Skin epidermis (tissue), 12 donors: ENCODE results near the gene OTOGL.
A peak's percentile ranks its signal among the peaks of the same experiment; 100 is the strongest.
"Not testable (repeated sequence)": the region's sequence is repeated elsewhere in the genome, so short reads cannot be mapped to it uniquely, and the experiment has no call there.

ENCODE experiments used
- H3K27ac ChIP-seq, 21 experiments: fragments of 200-600 bp; sonication (generic) in 11 of 21; one replicate each; pipeline ENCODE4 v1.5.0; 2020; ENCODE audit warnings: mild to moderate bottlenecking in 3 of 21, inconsistent platforms in 2 of 21, moderate library complexity in 2 of 21
- H3K4me3 ChIP-seq, 7 experiments: fragments of 200-600 bp; sonication (generic) in 2 of 7; one replicate each; pipeline ENCODE4 v1.5.0; 2020; ENCODE audit warnings: inconsistent platforms in 2 of 7, mild to moderate bottlenecking in 2 of 7, moderate library complexity in 1 of 7

Gene OTOGL

GRCh38 chr12:80099259-80099658 lies at the start of gene OTOGL:
OTOGL (plus strand) TSS chr12:80099537; CDS start chr12:80209432, 109,895 bp downstream.
- Histone ChIP-seq H3K4me3 (no peak within 1 kb of the TSS), H3K27ac (peak within 1 kb of the TSS in 3 of 21 experiments; percentile 31 to 43 (median 43))

GRCh38 chr12:80050236-80050635 lies 49.1 kb upstream of the OTOGL start:
- Histone ChIP-seq H3K4me3 (no peak overlapping the region), H3K27ac (no peak overlapping the region)

- no peak overlapping the region for H3K4me3 ChIP-seq
- H3K27ac ChIP-seq, result peak overlapping the region in 3 of 21 experiments; percentile 8 to 22 (median 11)
Observed at GRCh38 chr12:80053051-80053790, 46.1 kb upstream of the OTOGL start.

- no peak overlapping the region for H3K27ac ChIP-seq
- H3K4me3 ChIP-seq, result no peak overlapping the region
Observed at GRCh38 chr12:80056232-80056631, 43.1 kb upstream of the OTOGL start.

- no peak overlapping the region for H3K27ac ChIP-seq
- no peak overlapping the region for H3K4me3 ChIP-seq
Observed at GRCh38 chr12:80056845-80057244, 42.5 kb upstream of the OTOGL start.

GRCh38 chr12:80058586-80058985 lies 40.8 kb upstream of the OTOGL start:
- no peak overlapping the region for H3K27ac ChIP-seq
- no peak overlapping the region for H3K4me3 ChIP-seq

GRCh38 chr12:80059102-80059501 lies 40.2 kb upstream of the OTOGL start:
- Histone ChIP-seq H3K27ac (no peak overlapping the region), H3K4me3 (no peak overlapping the region)

- Histone ChIP-seq H3K4me3 (no peak overlapping the region), H3K27ac (no peak overlapping the region)
Observed at GRCh38 chr12:80059875-80060274, 39.5 kb upstream of the OTOGL start.

- H3K4me3 ChIP-seq, result no peak overlapping the region
- H3K27ac ChIP-seq, result no peak overlapping the region
Observed at GRCh38 chr12:80064269-80064668, 35.1 kb upstream of the OTOGL start.

- Histone ChIP-seq H3K4me3 (no peak overlapping the region), H3K27ac (no peak overlapping the region)
Observed at GRCh38 chr12:80064951-80065350, 34.4 kb upstream of the OTOGL start.

GRCh38 chr12:80068173-80068572 lies 31.2 kb upstream of the OTOGL start:
- no peak overlapping the region for H3K4me3 ChIP-seq

GRCh38 chr12:80083892-80084614 lies 15.3 kb upstream of the OTOGL start:
- not testable (repeated sequence) for H3K4me3 ChIP-seq, H3K27ac ChIP-seq

More at GRCh38 chr12:80068173-80068572, 31.2 kb upstream of the OTOGL start:
- no peak overlapping the region for H3K27ac ChIP-seq

- H3K27ac ChIP-seq, result no peak overlapping the region
- H3K4me3 ChIP-seq, result no peak overlapping the region
Observed at GRCh38 chr12:80086025-80086424, 13.3 kb upstream of the OTOGL start.

- no peak overlapping the region for H3K27ac ChIP-seq
- H3K4me3 ChIP-seq, result no peak overlapping the region
Observed at GRCh38 chr12:80087486-80088213, 11.7 kb upstream of the OTOGL start.

- H3K4me3 ChIP-seq, result no peak overlapping the region
- peak overlapping the region in 3 of 21 experiments; percentile 31 to 43 (median 43) for H3K27ac ChIP-seq
Observed at GRCh38 chr12:80100591-80100990, 1.3 kb downstream of the OTOGL start.

GRCh38 chr12:80101126-80101525 lies 1.8 kb downstream of the OTOGL start:
- peak overlapping the region in 4 of 21 experiments; percentile 2 to 43 (median 22) for H3K27ac ChIP-seq
- no peak overlapping the region for H3K4me3 ChIP-seq

- no peak overlapping the region for H3K4me3 ChIP-seq
- H3K27ac ChIP-seq, result no peak overlapping the region
Observed at GRCh38 chr12:80107221-80107620, 7.9 kb downstream of the OTOGL start.

- H3K27ac ChIP-seq, result no peak overlapping the region
- no peak overlapping the region for H3K4me3 ChIP-seq
Observed at GRCh38 chr12:80116735-80117134, 17.4 kb downstream of the OTOGL start.

GRCh38 chr12:80118565-80119324 lies 19.4 kb downstream of the OTOGL start:
- peak overlapping the region in 7 of 21 experiments; percentile 15 to 66 (median 50) for H3K27ac ChIP-seq
- no peak overlapping the region for H3K4me3 ChIP-seq

GRCh38 chr12:80120994-80121393 lies 21.7 kb downstream of the OTOGL start:
- no peak overlapping the region for H3K27ac ChIP-seq
- no peak overlapping the region for H3K4me3 ChIP-seq
